PC-3 (cell line): ENCODE measurements around the gene ERGIC1. TPM values are rescaled to one million over a fixed set of nuclear protein-coding genes. Genes with fewer than 3 reads are reported as not detected.

Experiments
- ATAC-seq: fragments of 200-7000 bp; cut with Tn5 transposase; 2 replicates; pipeline ENCODE4 v1.9.1; 2020; ENCODE audit warnings: mild to moderate bottlenecking, moderate library complexity
- BruUV-seq: library from RNA; stranded (reverse); fragments of 400-500 nt; replicated peaks from 2 replicates; lab custom pipeline; 2021; lab: Mats Ljungman, UMichigan
- CTCF ChIA-PET: fragments of 300-600 bp; sonication (Branson Sonifier 250); formaldehyde crosslinking; loops from one replicate; lab custom pipeline; 2022; ENCODE audit warnings: antibody characterized with exemption; lab: Charles Lee
- POLR2A ChIA-PET: fragments of 300-600 bp; sonication (Branson Sonifier 250); formaldehyde crosslinking; loops from one replicate; lab custom pipeline; 2022; ENCODE audit warnings: antibody characterized with exemption; ENCODE audit not compliant: unreplicated experiment; lab: Charles Lee
- DNase-seq: peaks from one replicate; pipeline ENCODE4 v3.0.0-alpha.2; 2015
- H2AFZ ChIP-seq: fragments of 300-600 bp; sonication (generic); 2 replicates; pipeline ENCODE4 v1.6.0; 2016; ENCODE audit warnings: antibody characterized with exemption, low read length
- H3F3A ChIP-seq: fragments of 300-600 bp; sonication (generic); one replicate; pipeline ENCODE4 v1.6.0; 2017; ENCODE audit warnings: antibody characterized with exemption, low read length, control low read depth, mild to moderate bottlenecking; ENCODE audit not compliant: unreplicated experiment
- H3K27ac ChIP-seq: fragments of 300-600 bp; sonication (generic); 2 replicates; pipeline ENCODE4 v1.5.1; 2016; ENCODE audit warnings: mild to moderate bottlenecking, low read length
- H3K27me3 ChIP-seq: fragments of 300-600 bp; sonication (generic); 2 replicates; pipeline ENCODE4 v1.6.1; 2016; ENCODE audit warnings: low read length, mixed read lengths
- H3K36me3 ChIP-seq: fragments of 300-600 bp; sonication (generic); 2 replicates; pipeline ENCODE4 v1.6.1; 2016; ENCODE audit warnings: low read depth, mixed run types, low read length, mixed read lengths
- H3K4me1 ChIP-seq: fragments of 300-600 bp; sonication (generic); 2 replicates; pipeline ENCODE4 v1.5.1; 2016; ENCODE audit warnings: low read length; ENCODE audit not compliant: insufficient read depth
- H3K4me2 ChIP-seq: fragments of 300-600 bp; sonication (generic); 2 replicates; pipeline ENCODE4 v1.6.0; 2016; ENCODE audit warnings: low read length
- H3K4me3 ChIP-seq: fragments of 300-600 bp; sonication (generic); 2 replicates; pipeline ENCODE4 v1.5.1; 2016; ENCODE audit warnings: mild to moderate bottlenecking, low read length, mixed read lengths
- H3K79me2 ChIP-seq: fragments of 300-600 bp; sonication (generic); 2 replicates; pipeline ENCODE4 v1.6.1; 2017; ENCODE audit warnings: low read length, mixed read lengths
- H3K9ac ChIP-seq: fragments of 300-600 bp; sonication (generic); 2 replicates; pipeline ENCODE4 v1.6.0; 2016; ENCODE audit warnings: mild to moderate bottlenecking, low read length
- H3K9me2 ChIP-seq: fragments of 300-600 bp; sonication (generic); replicated peaks from 2 replicates; pipeline ENCODE4 v1.6.1; 2016; ENCODE audit warnings: mixed run types, low read length, mixed read lengths
- H3K9me3 ChIP-seq: fragments of 300-600 bp; sonication (generic); 2 replicates; pipeline ENCODE4 v1.6.1; 2016; ENCODE audit warnings: low read length, mixed read lengths
- H4K20me1 ChIP-seq: fragments of 300-600 bp; sonication (generic); 2 replicates; pipeline ENCODE4 v1.6.1; 2016; ENCODE audit warnings: low read length, mixed read lengths
- EZH2phosphoT487 ChIP-seq: fragments of 300-600 bp; sonication (generic); IDR thresholded peaks from 2 replicates; pipeline ENCODE4 v1.6.1; 2018; ENCODE audit warnings: mild to moderate bottlenecking, antibody characterized with exemption, low read length, borderline replicate concordance
- intact Hi-C: fragments of 100-400 bp; cut with micrococcal nuclease; formaldehyde crosslinking; loops from 2 replicates; pipeline ENCODE4 v1.9.0; 2023
- total RNA-seq: library from RNA; depleted of rRNA; stranded (reverse); fragments of >200 nt; gene quantifications from 2 replicates; pipeline ENCODE4 v1.2.3, GENCODE V29; 2014
- TF ChIP-seq, protein P1 (sequence below): fragments of 300-600 bp; sonication (generic); conservative IDR thresholded peaks from 2 replicates; pipeline ENCODE4 v1.5.1; 2017; ENCODE audit warnings: antibody characterized with exemption, low read depth, mild to moderate bottlenecking, low read length

Gene ERGIC1
- total RNA-seq, 1 experiment from 2014 or later: 148 TPM

DNA sequence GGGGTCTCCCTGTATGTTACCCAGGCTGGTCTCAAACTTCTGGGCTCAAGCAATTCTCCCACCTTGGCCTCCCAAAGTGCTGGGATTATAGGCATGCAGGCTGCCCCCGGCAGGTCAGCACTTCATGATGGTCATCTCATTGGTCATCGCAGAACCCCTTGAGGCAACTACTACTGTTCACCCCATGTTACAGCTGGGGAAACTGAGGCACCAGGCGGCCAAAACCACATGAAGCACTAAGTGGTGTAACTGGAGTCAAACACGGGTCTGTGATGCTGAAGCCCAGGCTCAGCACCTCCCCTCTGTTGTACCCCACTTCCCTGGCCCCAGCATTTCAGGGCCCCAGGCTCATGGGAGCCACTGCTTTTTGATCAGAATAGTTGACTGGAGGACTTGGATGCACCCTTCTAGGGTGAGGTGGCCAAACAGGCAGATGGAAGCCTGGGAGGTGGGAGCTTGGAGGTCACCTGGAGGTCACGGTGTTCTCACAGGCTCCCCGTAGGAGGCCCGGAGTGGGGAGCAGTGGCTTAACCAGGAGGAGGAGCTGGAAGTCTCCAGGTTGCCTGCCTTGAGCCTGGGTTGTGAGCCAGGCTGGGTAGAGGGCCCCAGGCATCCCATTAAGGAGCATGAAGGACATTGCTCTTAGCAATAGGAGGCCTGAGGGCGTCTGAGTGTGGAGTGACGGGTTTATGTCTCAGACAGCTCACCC is 67.9 kb downstream of the ERGIC1 start:
- peak; percentile 46 for DNase-seq
- Histone ChIP-seq H3K79me2 (no peaks in the 10 kb centered on the region), H3K9me2 (no peaks in the 10 kb centered on the region), H3K4me2 (no peak overlapping the region), H3K27me3 (no peaks in the 10 kb centered on the region), H3K4me1 (peaks cover 51% of the 10 kb centered on the region), H4K20me1 (no peaks in the 10 kb centered on the region), H3K9ac (peak overlapping the region; percentile 81), H3K27ac (peak overlapping the region; percentile 96), H3K36me3 (no peaks in the 10 kb centered on the region; the same call in 1 of the 2 replicates), H3F3A (peaks cover 10% of the 10 kb centered on the region), H3K9me3 (no peaks in the 10 kb centered on the region), H2AFZ (no peak overlapping the region), H3K4me3 (no peak overlapping the region)
- intact Hi-C loops: loop anchor here (2.0 kb wide), 1 partner anchor 129 kb away; no protein-coding TSS in a partner anchor
- CTCF ChIA-PET: interaction anchor here (0.6 kb wide), 1 partner anchor 137 kb away, joined by 3 read pairs; no protein-coding TSS in a partner anchor
- BruUV-seq: no TSS peak
- POLR2A ChIA-PET: no interaction called here
- no peak for ATAC-seq
- TF ChIP-seq, protein P1, sequence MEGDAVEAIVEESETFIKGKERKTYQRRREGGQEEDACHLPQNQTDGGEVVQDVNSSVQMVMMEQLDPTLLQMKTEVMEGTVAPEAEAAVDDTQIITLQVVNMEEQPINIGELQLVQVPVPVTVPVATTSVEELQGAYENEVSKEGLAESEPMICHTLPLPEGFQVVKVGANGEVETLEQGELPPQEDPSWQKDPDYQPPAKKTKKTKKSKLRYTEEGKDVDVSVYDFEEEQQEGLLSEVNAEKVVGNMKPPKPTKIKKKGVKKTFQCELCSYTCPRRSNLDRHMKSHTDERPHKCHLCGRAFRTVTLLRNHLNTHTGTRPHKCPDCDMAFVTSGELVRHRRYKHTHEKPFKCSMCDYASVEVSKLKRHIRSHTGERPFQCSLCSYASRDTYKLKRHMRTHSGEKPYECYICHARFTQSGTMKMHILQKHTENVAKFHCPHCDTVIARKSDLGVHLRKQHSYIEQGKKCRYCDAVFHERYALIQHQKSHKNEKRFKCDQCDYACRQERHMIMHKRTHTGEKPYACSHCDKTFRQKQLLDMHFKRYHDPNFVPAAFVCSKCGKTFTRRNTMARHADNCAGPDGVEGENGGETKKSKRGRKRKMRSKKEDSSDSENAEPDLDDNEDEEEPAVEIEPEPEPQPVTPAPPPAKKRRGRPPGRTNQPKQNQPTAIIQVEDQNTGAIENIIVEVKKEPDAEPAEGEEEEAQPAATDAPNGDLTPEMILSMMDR: no peak

DNA sequence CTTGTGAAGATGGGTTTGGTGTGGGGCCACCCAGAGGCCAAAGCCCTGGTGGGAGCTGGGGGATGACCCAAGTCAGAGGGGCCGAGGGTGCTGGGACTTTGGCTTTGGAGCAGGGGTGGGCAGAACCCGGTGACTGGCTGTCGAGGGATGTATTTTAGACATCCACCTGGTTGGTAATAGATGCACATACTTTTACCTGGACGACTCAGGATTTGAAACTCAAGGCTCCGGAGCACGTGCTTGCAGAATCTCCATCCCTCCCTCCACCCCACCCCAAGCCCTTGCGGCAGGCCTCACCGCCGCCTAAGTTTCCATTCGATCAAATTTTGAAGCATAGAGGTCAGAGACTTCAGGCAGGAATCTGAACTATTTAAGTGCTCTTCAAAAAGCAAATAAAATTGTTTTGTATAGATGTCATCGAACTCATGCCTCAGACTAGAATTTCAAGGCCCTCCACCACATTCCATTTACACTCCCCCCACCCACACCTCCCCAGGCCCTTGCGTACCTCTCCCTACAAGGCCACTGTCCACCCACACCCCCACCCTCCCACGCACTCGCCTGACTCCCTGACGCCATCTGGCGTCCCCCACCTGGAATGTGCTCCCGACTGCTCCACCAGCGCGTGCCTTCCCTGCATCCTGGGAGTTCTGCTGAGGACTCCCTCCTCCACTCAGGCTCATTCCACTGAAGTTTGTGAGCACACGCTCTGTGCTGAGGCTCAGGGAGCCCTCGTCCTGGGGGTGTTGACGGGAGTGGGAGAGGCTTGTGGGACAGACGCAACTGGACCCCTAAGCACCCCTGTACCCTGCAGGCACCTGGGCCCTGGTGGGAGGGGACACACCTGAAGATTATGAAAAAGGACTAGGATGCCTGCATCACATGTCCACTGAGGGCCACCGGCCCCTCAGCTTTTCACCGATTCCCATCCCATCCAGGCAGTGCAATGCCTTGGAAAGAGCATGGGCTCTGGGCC is 68.7 kb downstream of the ERGIC1 start:
- no peak for TF ChIP-seq EZH2phosphoT487
- TF ChIP-seq, protein P1: peak; percentile 62
- intact Hi-C loops: loop anchor here (1.0 to 2.0 kb wide), 2 partner anchors 130 to 188 kb away; no protein-coding TSS in a partner anchor
- no peaks in the 10 kb centered on the region for H3K9me2 ChIP-seq
- DNase-seq (peak; percentile 73), ATAC-seq (peak; percentile 45)
- BruUV-seq: no TSS peak
- no peaks in the 10 kb centered on the region for H4K20me1 ChIP-seq
- H3K4me3 ChIP-seq: no peak overlapping the region
- peak overlapping the region; percentile 96 for H3K27ac ChIP-seq
- peaks cover 48% of the 10 kb centered on the region for H3K4me1 ChIP-seq
- peak overlapping the region; percentile 81 for H3K9ac ChIP-seq
- no peak overlapping the region for H2AFZ ChIP-seq
- H3K79me2 ChIP-seq: no peaks in the 10 kb centered on the region
- H3F3A ChIP-seq: peaks cover 10% of the 10 kb centered on the region
- peak overlapping the region; percentile 52 for H3K4me2 ChIP-seq
- H3K27me3 ChIP-seq: no peaks in the 10 kb centered on the region
- H3K9me3 ChIP-seq: no peaks in the 10 kb centered on the region
- no peaks in the 10 kb centered on the region; the same call in 1 of the 2 replicates for H3K36me3 ChIP-seq
- CTCF ChIA-PET: interaction anchor here (0.6 kb wide), 1 partner anchor 138 kb away, joined by 3 read pairs; no protein-coding TSS in a partner anchor
- POLR2A ChIA-PET: no interaction called here
